HEK293 (cell line): Measurements from ENCODE around the gene REN.

Experiments used
- CTCF ChIA-PET: fragments of 350-600 bp; formaldehyde crosslinking; extraction: SDS; loops from one replicate; lab custom pipeline; 2021; ENCODE audit warnings: antibody characterized with exemption; lab: Yijun Ruan, JAX
- POLR2A ChIA-PET: fragments of 300-600 bp; formaldehyde crosslinking; extraction: SDS; loops from one replicate; lab custom pipeline; 2020; ENCODE audit warnings: antibody characterized with exemption, inconsistent platforms; lab: Yijun Ruan, JAX
- H3K27ac ChIP-seq: fragments of 200-500 bp; sonication (Bioruptor generic); 2 replicates; pipeline ENCODE4 v1.5.1; 2014; ENCODE audit warnings: low read depth, low read length, control low read depth, inconsistent platforms; ENCODE audit errors: extremely low read depth
- H3K36me3 ChIP-seq, 2 experiments: fragments of 200-500 bp in 1 of 2; sonication (Bioruptor generic) in 1 of 2; 1 replicate in 1 of 2; 2 replicates in 1 of 2; pipeline ENCODE4 v1.5.1; 2014 to 2017; ENCODE audit warnings: inconsistent platforms in 2 of 2, low read length in 2 of 2; ENCODE audit not compliant: control insufficient read depth in 2 of 2, insufficient read depth in 1 of 2
- H3K4me1 ChIP-seq: fragments of 200-500 bp; sonication (Bioruptor generic); 2 replicates; pipeline ENCODE4 v1.5.1; 2014; ENCODE audit warnings: mild to moderate bottlenecking, low read length, inconsistent platforms; ENCODE audit not compliant: control insufficient read depth, insufficient read depth
- H3K4me3 ChIP-seq: 2 replicates; pipeline ENCODE4 v1.5.1; 2011; ENCODE audit warnings: low read depth, mild to moderate bottlenecking, control low read depth, low read length, moderate library complexity
- H3K9me3 ChIP-seq: fragments of 200-500 bp; sonication (Bioruptor generic); 2 replicates; pipeline ENCODE4 v1.5.1; 2014; ENCODE audit warnings: low read depth, low read length, inconsistent platforms; ENCODE audit not compliant: control insufficient read depth, insufficient read depth
- EGR2 ChIP-seq: fragments of 450-650 bp; formaldehyde crosslinking; IDR thresholded peaks from 2 replicates; pipeline ENCODE4 v1.5.1; 2016; ENCODE audit warnings: low read depth, missing biosample characterization, missing genetic modification characterization
- GLIS2 ChIP-seq: fragments of 450-650 bp; formaldehyde crosslinking; IDR thresholded peaks from 2 replicates; pipeline ENCODE4 v1.5.1; 2016; ENCODE audit warnings: missing biosample characterization, missing genetic modification characterization
- OVOL3 ChIP-seq: fragments of 450-650 bp; formaldehyde crosslinking; IDR thresholded peaks from 2 replicates; pipeline ENCODE4 v1.5.1; 2016; ENCODE audit warnings: missing biosample characterization, missing genetic modification characterization
- PATZ1 ChIP-seq: fragments of 450-650 bp; formaldehyde crosslinking; IDR thresholded peaks from 2 replicates; pipeline ENCODE4 v1.5.1; 2016; ENCODE audit warnings: missing biosample characterization, missing genetic modification characterization
- PBX3 ChIP-seq: sonication (generic); formaldehyde crosslinking; IDR thresholded peaks from 2 replicates; pipeline ENCODE4 v1.8.1; 2022; ENCODE audit warnings: mild to moderate bottlenecking, moderate library complexity, missing genetic modification reagents
- PRDM10 ChIP-seq: fragments of 450-650 bp; formaldehyde crosslinking; IDR thresholded peaks from 2 replicates; pipeline ENCODE4 v1.5.1; 2016; ENCODE audit warnings: missing biosample characterization, missing genetic modification characterization
- SP7 ChIP-seq: fragments of 450-650 bp; formaldehyde crosslinking; IDR thresholded peaks from 2 replicates; pipeline ENCODE4 v1.5.1; 2016; ENCODE audit warnings: missing biosample characterization, missing genetic modification characterization
- TCF7L2 ChIP-seq: IDR thresholded peaks from 2 replicates; pipeline ENCODE4 v1.6.1; 2011; ENCODE audit warnings: low read depth, mild to moderate bottlenecking, inconsistent platforms, low read length, moderate library complexity, borderline replicate concordance
- ZBTB48 ChIP-seq: fragments of 450-650 bp; formaldehyde crosslinking; IDR thresholded peaks from 2 replicates; pipeline ENCODE4 v1.5.1; 2016; ENCODE audit warnings: missing biosample characterization, missing genetic modification characterization
- ZFHX2 ChIP-seq: fragments of 450-650 bp; formaldehyde crosslinking; conservative IDR thresholded peaks from 2 replicates; pipeline ENCODE4 v1.5.1; 2016; ENCODE audit warnings: missing biosample characterization, missing genetic modification characterization
- ZFP69B ChIP-seq: fragments of 450-650 bp; formaldehyde crosslinking; IDR thresholded peaks from 2 replicates; pipeline ENCODE4 v1.5.1; 2016; ENCODE audit warnings: missing biosample characterization, missing genetic modification characterization
- ZNF16 ChIP-seq: fragments of 450-650 bp; formaldehyde crosslinking; IDR thresholded peaks from 2 replicates; pipeline ENCODE4 v1.5.1; 2016; ENCODE audit warnings: low read depth, missing biosample characterization, missing genetic modification characterization
- ZNF23 ChIP-seq: fragments of 450-650 bp; formaldehyde crosslinking; IDR thresholded peaks from 2 replicates; pipeline ENCODE4 v1.5.1; 2016; ENCODE audit warnings: missing biosample characterization, missing genetic modification characterization, borderline replicate concordance
- ZNF350 ChIP-seq: fragments of 450-650 bp; formaldehyde crosslinking; IDR thresholded peaks from 2 replicates; pipeline ENCODE4 v1.5.0; 2017; ENCODE audit warnings: missing biosample characterization, mild to moderate bottlenecking, missing genetic modification characterization
- ZNF398 ChIP-seq: fragments of 450-650 bp; formaldehyde crosslinking; IDR thresholded peaks from 2 replicates; pipeline ENCODE4 v1.5.1; 2017; ENCODE audit warnings: missing biosample characterization, missing genetic modification characterization
- ZNF521 ChIP-seq: fragments of 450-650 bp; formaldehyde crosslinking; IDR thresholded peaks from 2 replicates; pipeline ENCODE4 v1.5.1; 2017; ENCODE audit warnings: missing biosample characterization, mild to moderate bottlenecking, missing genetic modification characterization
- ZNF660 ChIP-seq: fragments of 450-650 bp; IDR thresholded peaks from 2 replicates; pipeline ENCODE4 v1.5.1; 2018; ENCODE audit warnings: missing biosample characterization, mild to moderate bottlenecking, missing genetic modification characterization
- ZNF830 ChIP-seq: fragments of 450-650 bp; IDR thresholded peaks from 2 replicates; pipeline ENCODE4 v1.5.0; 2018; ENCODE audit warnings: missing biosample characterization, missing genetic modification characterization, low read depth, mild to moderate bottlenecking, moderate library complexity
- ZNF843 ChIP-seq: fragments of 450-650 bp; formaldehyde crosslinking; IDR thresholded peaks from 2 replicates; pipeline ENCODE4 v1.5.1; 2016; ENCODE audit warnings: missing biosample characterization, missing genetic modification characterization
- ZSCAN5A ChIP-seq: fragments of 450-650 bp; formaldehyde crosslinking; IDR thresholded peaks from 2 replicates; pipeline ENCODE4 v1.5.1; 2016; ENCODE audit warnings: missing biosample characterization, missing genetic modification characterization

REN gene

GRCh38 chr1:204162494-204163074, 3.6 kb downstream of the REN start (continued):
- TF ChIP-seq PRDM10 (tag by site-specific recombination) = no peak
- TF ChIP-seq ZNF23 (tag by site-specific recombination) = no peak
- peak; percentile 36; the same call in 1 of the 2 replicates for TF ChIP-seq ZBTB48 (tag by site-specific recombination)
- TF ChIP-seq SP7 (tag by site-specific recombination) = 0 out of 2 replicates have a peak, but pooled peaks have one; percentile 43
- no peak for TF ChIP-seq ZNF521
- peak; percentile 75 for TF ChIP-seq GLIS2 (tag by site-specific recombination)
- 0 out of 2 replicates have a peak, but pooled peaks have one; percentile 15 for TF ChIP-seq ZFP69B (tag by site-specific recombination)
- peak; percentile 48 for TF ChIP-seq PATZ1 (tag by site-specific recombination)
- no peak for TF ChIP-seq ZNF830
- TF ChIP-seq ZNF660 = peak; percentile 65; the same call in 1 of the 2 replicates
- TF ChIP-seq, all 188 proteins: peak for 12

- no peak for TF ChIP-seq ZNF521
- no peak for TF ChIP-seq ZSCAN5A (tag by site-specific recombination)
- no peak for TF ChIP-seq OVOL3 (tag by site-specific recombination)
- TF ChIP-seq ZNF843 = no peak
- H3K36me3 ChIP-seq = no peaks in the 10 kb centered on the region
- POLR2A ChIA-PET = no interaction called here
- H3K9me3 ChIP-seq = no peaks in the 10 kb centered on the region
- CTCF ChIA-PET = interaction anchor here (0.5 to 14.1 kb wide), 53 partner anchors 7 to 761 kb away, joined by 3 to 178 read pairs (median 5); partner anchors contain the start of genes ETNK2, GOLT1A and PLEKHA6
- no peak overlapping the region for H3K4me3 ChIP-seq
- no peak overlapping the region for H3K27ac ChIP-seq
- H3K4me1 ChIP-seq = no peaks in the 10 kb centered on the region
Observed at GRCh38 chr1:204161609-204162493, 4.3 kb downstream of the REN start.

- Histone ChIP-seq H3K4me1 (no peaks in the 10 kb centered on the region), H3K9me3 (no peaks in the 10 kb centered on the region), H3K36me3 (no peaks in the 10 kb centered on the region), H3K27ac (no peak overlapping the region), H3K4me3 (no peak overlapping the region)
- POLR2A ChIA-PET = no interaction called here
- CTCF ChIA-PET = interaction anchor here (0.5 to 14.1 kb wide), 5 partner anchors 49 to 1347 kb away, joined by 4 to 178 read pairs (median 6); partner anchors contain the start of genes GOLT1A and PLEKHA6
- peak; percentile 99 for TF ChIP-seq EGR2 (tag by site-specific recombination)
- no peak for TF ChIP-seq PBX3 (CRISPR knock-in tag)
- TF ChIP-seq ZNF16 (tag by site-specific recombination) = no peak
- peak; percentile 92 for TF ChIP-seq ZFHX2 (tag by site-specific recombination)
- no peak for TF ChIP-seq ZNF398
- TF ChIP-seq OVOL3 (tag by site-specific recombination) = no peak
- no peak for TF ChIP-seq TCF7L2
- TF ChIP-seq ZNF843 = no peak
- no peak for TF ChIP-seq ZNF350 (tag by site-specific recombination)
Observed at GRCh38 chr1:204157962-204158361, 8.2 kb downstream of the REN start.
